Neural progenitor cell (in vitro differentiated cells): ENCODE data around the gene MCCC2. TPM values are rescaled to one million over a fixed set of nuclear protein-coding genes. Genes with fewer than 3 reads are reported as not detected.

ENCODE experiments used
- DNase-seq: peaks from one replicate; pipeline ENCODE4 v3.0.0-alpha.2; 2016; ENCODE audit warnings: low spot score
- H2AFZ ChIP-seq: fragments of 200-600 bp; sonication (generic); replicated peaks from 2 replicates; pipeline ENCODE4 v1.6.1; 2016; ENCODE audit warnings: antibody characterized with exemption
- H3F3A ChIP-seq: fragments of 200-600 bp; sonication (generic); 2 replicates; pipeline ENCODE4 v1.6.1; 2016; ENCODE audit warnings: antibody characterized with exemption, low read depth
- H3K27ac ChIP-seq: fragments of 200-600 bp; sonication (generic); 2 replicates; pipeline ENCODE4 v1.5.1; 2016; ENCODE audit warnings: mild to moderate bottlenecking
- H3K27me3 ChIP-seq: fragments of 200-600 bp; sonication (generic); 2 replicates; pipeline ENCODE4 v1.6.1; 2016; ENCODE audit warnings: mild to moderate bottlenecking, moderate library complexity
- H3K36me3 ChIP-seq: fragments of 200-600 bp; sonication (generic); 2 replicates; pipeline ENCODE4 v1.5.1; 2016
- H3K4me1 ChIP-seq: fragments of 200-600 bp; sonication (generic); 2 replicates; pipeline ENCODE4 v1.6.1; 2016; ENCODE audit warnings: mixed run types
- H3K4me2 ChIP-seq: fragments of 200-600 bp; sonication (generic); 2 replicates; pipeline ENCODE4 v1.6.1; 2016
- H3K4me3 ChIP-seq: fragments of 200-600 bp; sonication (generic); 2 replicates; pipeline ENCODE4 v1.5.1; 2016
- H3K79me2 ChIP-seq: fragments of 200-600 bp; sonication (generic); 2 replicates; pipeline ENCODE4 v1.6.1; 2016; ENCODE audit warnings: low read depth
- H3K9ac ChIP-seq: fragments of 200-600 bp; sonication (generic); 2 replicates; pipeline ENCODE4 v1.6.1; 2016
- H3K9me3 ChIP-seq: fragments of 200-600 bp; sonication (generic); 2 replicates; pipeline ENCODE4 v1.5.1; 2016; ENCODE audit warnings: low read depth
- H4K20me1 ChIP-seq: fragments of 200-600 bp; sonication (generic); 2 replicates; pipeline ENCODE4 v1.6.1; 2016; ENCODE audit warnings: low read depth
- H3K27ac Mint-ChIP-seq: 3 replicates; pipeline ENCODE4 v1.8.0; 2021; ENCODE audit warnings: mixed read lengths
- H3K27me3 Mint-ChIP-seq: 2 replicates; pipeline ENCODE4 v1.8.0; 2022; ENCODE audit warnings: low read depth, mild to moderate bottlenecking, inconsistent platforms, moderate library complexity, mixed read lengths; ENCODE audit not compliant: insufficient read depth
- H3K36me3 Mint-ChIP-seq: 3 replicates; pipeline ENCODE4 v1.8.0; 2021; ENCODE audit warnings: mixed read lengths
- H3K4me1 Mint-ChIP-seq: 3 replicates; pipeline ENCODE4 v1.8.0; 2021; ENCODE audit warnings: mixed read lengths
- H3K4me3 Mint-ChIP-seq: 3 replicates; pipeline ENCODE4 v1.8.0; 2021; ENCODE audit warnings: mild to moderate bottlenecking, moderate library complexity, mixed read lengths
- H3K9me3 Mint-ChIP-seq: 3 replicates; pipeline ENCODE4 v1.8.0; 2020; ENCODE audit warnings: mixed read lengths
- CTCF ChIP-seq: fragments of 200-600 bp; sonication (generic); IDR thresholded peaks from 2 replicates; pipeline ENCODE4 v1.5.1; 2017; ENCODE audit warnings: antibody characterized with exemption, mild to moderate bottlenecking
- EZH2 ChIP-seq: fragments of 200-600 bp; sonication (generic); IDR thresholded peaks from 2 replicates; pipeline ENCODE4 v1.6.1; 2017; ENCODE audit warnings: antibody characterized with exemption, mild to moderate bottlenecking, moderate library complexity
- EZH2phosphoT487 ChIP-seq: fragments of 200-600 bp; sonication (generic); IDR thresholded peaks from 2 replicates; pipeline ENCODE4 v1.6.1; 2017; ENCODE audit warnings: antibody characterized with exemption
- total RNA-seq: library from RNA; depleted of rRNA; stranded (reverse); fragments of >200 nt; gene quantifications from 2 replicates; pipeline ENCODE4 v1.2.3, GENCODE V29; 2015; ENCODE audit warnings: low replicate concordance

The MCCC2 gene
- total RNA-seq, 1 donor from 2014 or later, result 19.8 TPM

- Mint-ChIP-seq H3K27me3 (peaks cover 4% of the 10 kb centered on the region), H3K9me3 (no peaks in the 10 kb centered on the region), H3K27ac (no peak overlapping the region), H3K4me3 (no peak overlapping the region), H3K4me1 (peaks cover 4% of the 10 kb centered on the region), H3K36me3 (no peaks in the 10 kb centered on the region)
- no peak overlapping the region for H3K9ac ChIP-seq
- no peak overlapping the region for H3K4me3 ChIP-seq
- H3K27me3 ChIP-seq, result no peaks in the 10 kb centered on the region
- H4K20me1 ChIP-seq, result no peaks in the 10 kb centered on the region
- no peak overlapping the region for H2AFZ ChIP-seq
- H3K36me3 ChIP-seq, result no peaks in the 10 kb centered on the region
- no peaks in the 10 kb centered on the region for H3K4me1 ChIP-seq
- H3K27ac ChIP-seq, result no peak overlapping the region
- no peaks in the 10 kb centered on the region for H3K9me3 ChIP-seq
- no peak overlapping the region for H3K4me2 ChIP-seq
- no peaks in the 10 kb centered on the region for H3F3A ChIP-seq
- no peaks in the 10 kb centered on the region for H3K79me2 ChIP-seq
- no peak for DNase-seq
- no peak for TF ChIP-seq EZH2
- no peak for TF ChIP-seq CTCF
- TF ChIP-seq EZH2phosphoT487, result no peak
These were observed 90.8 kb downstream of the MCCC2 start for GRCh38 chr5:71677977-71678376.

GRCh38 chr5:71679714-71680113 is 92.6 kb downstream of the MCCC2 start:
- peaks cover 6% of the 10 kb centered on the region for H3K27me3 Mint-ChIP-seq
- Histone ChIP-seq H3K36me3 (no peaks in the 10 kb centered on the region), H3K9me3 (no peaks in the 10 kb centered on the region), H3K27me3 (no peaks in the 10 kb centered on the region), H3K27ac (no peak overlapping the region), H3K4me2 (no peak overlapping the region), H3K4me1 (no peaks in the 10 kb centered on the region), H3K4me3 (no peak overlapping the region), H3K9ac (no peak overlapping the region), H3F3A (no peaks in the 10 kb centered on the region), H3K79me2 (no peaks in the 10 kb centered on the region), H2AFZ (no peak overlapping the region), H4K20me1 (no peaks in the 10 kb centered on the region)
- peaks cover 2% of the 10 kb centered on the region for H3K9me3 Mint-ChIP-seq
- H3K4me3 Mint-ChIP-seq, result no peak overlapping the region
- DNase-seq, result no peak
- no peak for TF ChIP-seq EZH2
- H3K4me1 Mint-ChIP-seq, result peaks cover 4% of the 10 kb centered on the region
- H3K27ac Mint-ChIP-seq, result no peak overlapping the region
- H3K36me3 Mint-ChIP-seq, result no peaks in the 10 kb centered on the region

DNA sequence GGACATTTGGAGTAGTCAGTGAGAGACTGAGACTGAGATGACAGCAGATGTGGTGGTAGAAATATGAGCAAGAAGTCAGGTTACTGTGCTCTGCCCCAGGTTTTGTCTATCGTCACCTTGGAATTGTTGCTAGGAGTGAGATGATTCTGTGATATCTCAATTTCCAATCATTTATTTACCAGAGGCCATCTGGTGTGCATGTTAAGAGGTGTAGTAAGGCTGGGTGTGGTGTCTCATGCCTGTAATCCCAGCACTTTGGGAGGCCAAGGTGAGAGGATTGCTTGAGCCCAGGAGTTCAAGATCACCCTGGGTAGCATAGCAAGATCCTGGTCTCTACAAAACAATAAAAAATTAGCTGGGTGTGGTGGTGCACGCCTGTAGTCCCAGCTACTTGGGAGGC is 93.4 kb downstream of the MCCC2 start:
- H3K27ac Mint-ChIP-seq, result no peak overlapping the region
- Histone ChIP-seq H3K27ac (no peak overlapping the region), H3K36me3 (no peaks in the 10 kb centered on the region), H3K4me1 (no peaks in the 10 kb centered on the region), H3K4me3 (no peak overlapping the region), H3F3A (no peaks in the 10 kb centered on the region), H3K9me3 (no peaks in the 10 kb centered on the region), H3K4me2 (no peak overlapping the region), H4K20me1 (no peaks in the 10 kb centered on the region), H2AFZ (no peak overlapping the region), H3K27me3 (no peaks in the 10 kb centered on the region), H3K9ac (no peak overlapping the region), H3K79me2 (no peaks in the 10 kb centered on the region)
- no peak overlapping the region for H3K4me3 Mint-ChIP-seq
- peaks cover 7% of the 10 kb centered on the region for H3K9me3 Mint-ChIP-seq
- TF ChIP-seq CTCF, result no peak
- no peaks in the 10 kb centered on the region for H3K36me3 Mint-ChIP-seq
- peaks cover 4% of the 10 kb centered on the region for H3K4me1 Mint-ChIP-seq
- peaks cover 6% of the 10 kb centered on the region for H3K27me3 Mint-ChIP-seq
- no peak for DNase-seq

GRCh38 chr5:71681296-71681695 is 94.2 kb downstream of the MCCC2 start:
- H3K36me3 ChIP-seq, result no peaks in the 10 kb centered on the region
- no peak for TF ChIP-seq EZH2
- no peak for TF ChIP-seq EZH2phosphoT487
- TF ChIP-seq CTCF, result no peak
- no peaks in the 10 kb centered on the region for H4K20me1 ChIP-seq
- no peaks in the 10 kb centered on the region for H3K4me1 ChIP-seq
- H3K9me3 Mint-ChIP-seq, result peaks cover 7% of the 10 kb centered on the region
- H3K9ac ChIP-seq, result no peak overlapping the region
- no peak overlapping the region for H3K4me3 ChIP-seq
- no peaks in the 10 kb centered on the region for H3K27me3 ChIP-seq
- no peaks in the 10 kb centered on the region for H3F3A ChIP-seq
- peaks cover 4% of the 10 kb centered on the region for H3K4me1 Mint-ChIP-seq
- H3K27ac ChIP-seq, result no peak overlapping the region
- no peak for DNase-seq
- H3K9me3 ChIP-seq, result no peaks in the 10 kb centered on the region
- H3K36me3 Mint-ChIP-seq, result no peaks in the 10 kb centered on the region
- peaks cover 6% of the 10 kb centered on the region for H3K27me3 Mint-ChIP-seq
- H3K79me2 ChIP-seq, result no peaks in the 10 kb centered on the region
- no peak overlapping the region for H3K27ac Mint-ChIP-seq
- no peak overlapping the region for H3K4me3 Mint-ChIP-seq
- H3K4me2 ChIP-seq, result no peak overlapping the region
- H2AFZ ChIP-seq, result no peak overlapping the region
